Naive thymus-derived CD4-positive, alpha-beta T cell (primary cell): ENCODE results near the gene PRKN. TPM values are rescaled to one million over a fixed set of nuclear protein-coding genes. Genes with fewer than 3 reads are reported as not detected.

Experiments
- ATAC-seq: fragments of 150-1000 bp; cut with Tn5 transposase; 2 replicates; pipeline ENCODE4 v1.10.0; 2021; ENCODE audit warnings: mild to moderate bottlenecking, moderate library complexity
- CTCF ChIA-PET: fragments of 350-600 bp; sonication (Branson Sonifier 250); formaldehyde crosslinking; loops from one replicate; lab custom pipeline; 2021; ENCODE audit warnings: antibody characterized with exemption; lab: Charles Lee
- POLR2A ChIA-PET: fragments of 350-600 bp; sonication (Branson Sonifier 250); formaldehyde crosslinking; loops from one replicate; lab custom pipeline; 2021; ENCODE audit warnings: antibody characterized with exemption, inconsistent platforms; lab: Charles Lee
- DNase-seq, 9 donors: peaks; one replicate each; pipeline versions ENCODE4 v3.0.0 to v3.0.0-alpha.2; 2020 to 2022; ENCODE audit warnings: mixed read lengths in 1 of 9
- H3K27ac ChIP-seq: one replicate; pipeline ENCODE4 v1.7.0; 2013; ENCODE audit warnings: mild to moderate bottlenecking, low read depth, low read length, moderate library complexity
- H3K27me3 ChIP-seq, 2 donors: one replicate each; pipeline ENCODE4 v1.7.0; 2013; ENCODE audit warnings: low read length in 2 of 2, mild to moderate bottlenecking in 2 of 2, moderate library complexity in 2 of 2; ENCODE audit not compliant: control insufficient read depth in 2 of 2, insufficient read depth in 2 of 2
- H3K36me3 ChIP-seq, 3 experiments: 1 replicate in 2 of 3; 2 replicates in 1 of 3; pipeline ENCODE4 v1.7.0; 2013; ENCODE audit warnings: low read length in 3 of 3, mild to moderate bottlenecking in 3 of 3, moderate library complexity in 1 of 3; ENCODE audit not compliant: insufficient read depth in 3 of 3, control insufficient read depth in 2 of 3
- H3K4me1 ChIP-seq, 2 donors: one replicate each; pipeline ENCODE4 v1.7.0; 2013; ENCODE audit warnings: low read length in 2 of 2, mild to moderate bottlenecking in 2 of 2, moderate library complexity in 1 of 2; ENCODE audit not compliant: control insufficient read depth in 2 of 2, insufficient read depth in 2 of 2
- H3K4me3 ChIP-seq: 2 replicates; pipeline ENCODE4 v1.7.0; 2013; ENCODE audit warnings: mild to moderate bottlenecking, low read length
- H3K9me3 ChIP-seq, 3 experiments: 1 replicate in 2 of 3; 2 replicates in 1 of 3; pipeline ENCODE4 v1.7.0; 2013; ENCODE audit warnings: low read length in 3 of 3; ENCODE audit not compliant: control insufficient read depth in 2 of 3
- H3K27ac Mint-ChIP-seq, 9 donors: one replicate each; pipeline ENCODE4 v1.8.0; 2020 to 2022; ENCODE audit warnings: mixed read lengths in 9 of 9, mild to moderate bottlenecking in 8 of 9, moderate library complexity in 5 of 9, inconsistent platforms in 2 of 9
- H3K27me3 Mint-ChIP-seq, 5 donors: one replicate each; pipeline ENCODE4 v1.8.0; 2021 to 2022; ENCODE audit warnings: mixed read lengths in 5 of 5, mild to moderate bottlenecking in 1 of 5
- H3K36me3 Mint-ChIP-seq, 5 donors: one replicate each; pipeline ENCODE4 v1.8.0; 2020 to 2022; ENCODE audit warnings: mixed read lengths in 5 of 5, mild to moderate bottlenecking in 3 of 5, inconsistent platforms in 1 of 5
- H3K4me1 Mint-ChIP-seq, 7 donors: one replicate each; pipeline ENCODE4 v1.8.0; 2020 to 2022; ENCODE audit warnings: mixed read lengths in 7 of 7, mild to moderate bottlenecking in 3 of 7, inconsistent platforms in 1 of 7
- H3K4me3 Mint-ChIP-seq, 10 donors: one replicate each; pipeline ENCODE4 v1.8.0; 2020 to 2022; ENCODE audit warnings: mild to moderate bottlenecking in 10 of 10, mixed read lengths in 10 of 10, moderate library complexity in 6 of 10, inconsistent platforms in 2 of 10
- H3K9me3 Mint-ChIP-seq, 11 donors: one replicate each; pipeline ENCODE4 v1.8.0; 2020 to 2022; ENCODE audit warnings: mixed read lengths in 11 of 11, mild to moderate bottlenecking in 4 of 11, inconsistent platforms in 1 of 11, moderate library complexity in 1 of 11
- intact Hi-C, 2 donors: fragments of 100-400 bp; cut with micrococcal nuclease; formaldehyde crosslinking; loops; one replicate each; pipeline ENCODE4 v1.15.1; 2023
- polyA plus RNA-seq, 2 donors: library from polyadenylated mRNA; unstranded; fragments of 300-500 nt; fragmentation: Illumina TruSeq; gene quantifications; one replicate each; pipeline ENCODE4 v1.2.3, GENCODE V29; 2021
- total RNA-seq, 6 experiments: library from RNA in 5 of 6; stranded (reverse) in 5 of 6; gene quantifications; 1 replicate in 5 of 6; 2 replicates in 1 of 6; pipeline ENCODE4 v1.2.3 and lab custom pipeline; 2021 to 2026

Gene PRKN
- total and polyA plus RNA-seq, 7 experiments from 2014 or later, result 0.44 to 10.3 (median 8.1) TPM

DNA sequence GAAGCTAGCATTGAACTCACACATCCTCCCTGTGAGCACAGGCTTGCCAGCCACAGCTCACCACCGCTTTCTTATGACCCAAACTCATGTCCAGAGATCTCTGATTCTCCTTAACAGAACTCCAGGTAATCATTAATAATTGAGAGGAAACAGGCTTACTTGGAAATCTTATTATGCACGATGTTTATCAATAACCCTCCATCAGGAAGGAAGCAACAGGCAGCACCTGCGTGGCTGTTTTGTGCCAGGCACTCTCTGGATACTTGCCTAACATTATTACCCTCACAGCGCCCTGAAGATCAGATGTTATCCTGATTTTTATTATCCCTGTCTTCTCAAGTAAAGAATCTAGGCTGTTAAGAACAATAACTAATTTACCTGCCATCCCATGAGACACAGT is 306.6 kb downstream of the PRKN start:
- no peak for ATAC-seq
- Histone ChIP-seq H3K4me3 (no peak overlapping the region), H3K9me3 (no peaks in the 10 kb centered on the region), H3K36me3 (no peaks in the 10 kb centered on the region), H3K27me3 (no peaks in the 10 kb centered on the region), H3K4me1 (no peaks in the 10 kb centered on the region), H3K27ac (no peak overlapping the region)
- CTCF ChIA-PET, result no interaction called here
- H3K9me3 Mint-ChIP-seq, result peaks cover 0 to 6% (median 0%) of the 10 kb centered on the region in 11 donors
- H3K4me1 Mint-ChIP-seq, result peaks cover 0 to 5% (median 0%) of the 10 kb centered on the region in 7 donors
- H3K27ac Mint-ChIP-seq, result no peak overlapping the region
- H3K36me3 Mint-ChIP-seq, result peaks cover 0 to 43% (median 20%) of the 10 kb centered on the region in 5 donors
- POLR2A ChIA-PET, result no interaction called here
- no peak for DNase-seq
- H3K27me3 Mint-ChIP-seq, result no peaks in the 10 kb centered on the region
- intact Hi-C loops, result no loop called here
- H3K4me3 Mint-ChIP-seq, result no peak overlapping the region

DNA sequence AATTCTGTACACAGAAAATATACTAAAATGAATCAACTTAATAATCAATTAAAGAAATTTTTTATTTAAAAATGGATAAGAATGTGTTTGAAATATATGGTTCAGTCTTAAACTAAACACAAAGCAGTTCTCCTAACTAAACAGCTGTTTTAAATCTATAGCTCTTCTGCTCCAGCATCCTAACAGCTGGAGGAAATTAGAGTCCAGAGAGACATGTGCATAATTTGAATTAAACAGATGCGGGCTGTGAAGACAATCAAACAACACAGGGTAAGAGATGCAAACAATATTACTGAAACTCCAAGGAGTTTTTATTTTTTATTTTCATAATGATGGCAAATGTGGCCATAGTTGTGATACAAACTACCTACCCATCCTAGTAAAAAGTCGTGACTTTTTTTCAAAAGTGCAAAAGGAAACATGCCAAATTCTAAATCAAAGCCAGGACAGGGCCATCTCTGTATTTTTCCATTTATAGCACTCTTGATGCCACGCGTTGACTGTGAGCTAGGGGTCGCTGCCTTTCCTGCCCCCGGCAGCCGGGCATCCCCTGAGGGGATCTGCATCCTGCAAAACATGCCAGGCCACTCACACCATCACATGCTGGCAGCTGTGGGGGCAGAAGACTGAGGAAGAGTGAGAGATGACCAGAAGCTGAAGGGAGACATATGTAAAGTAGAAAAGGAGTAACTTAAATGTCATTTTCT is 310.6 kb downstream of the PRKN start:
- Mint-ChIP-seq H3K4me1 (peaks cover 0 to 5% (median 0%) of the 10 kb centered on the region in 7 donors), H3K36me3 (peaks cover 0 to 25% (median 5%) of the 10 kb centered on the region in 5 donors), H3K9me3 (peaks cover 0 to 6% (median 2%) of the 10 kb centered on the region in 11 donors), H3K4me3 (no peak overlapping the region), H3K27ac (no peak overlapping the region), H3K27me3 (no peaks in the 10 kb centered on the region)
- ChIA-PET CTCF (no interaction called here), POLR2A (no interaction called here)
- DNase-seq, result no peak
- Histone ChIP-seq H3K9me3 (no peaks in the 10 kb centered on the region), H3K27ac (no peak overlapping the region), H3K36me3 (no peaks in the 10 kb centered on the region), H3K4me1 (no peaks in the 10 kb centered on the region), H3K27me3 (no peaks in the 10 kb centered on the region), H3K4me3 (no peak overlapping the region)
- intact Hi-C loops, result no loop called here
- ATAC-seq, result no peak

DNA sequence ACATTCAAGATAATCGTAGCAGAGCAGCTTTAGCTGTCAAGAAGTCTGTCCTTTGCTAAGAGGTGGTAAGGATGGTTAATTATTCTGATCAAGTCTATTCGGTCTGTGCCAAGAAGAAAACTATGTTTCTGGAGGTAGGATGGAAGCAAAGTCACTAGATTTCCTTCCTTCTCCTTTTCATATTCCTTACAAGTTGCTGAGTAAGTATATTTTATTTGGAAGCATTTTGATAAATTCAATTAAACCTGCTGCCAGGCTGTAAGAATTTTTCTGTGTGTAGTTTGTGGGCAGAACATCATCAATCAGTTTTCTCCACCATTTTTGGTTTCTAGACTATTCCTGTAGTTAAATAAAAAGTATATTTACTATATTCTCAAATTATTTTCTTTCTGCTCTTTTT is 311.3 kb downstream of the PRKN start:
- H3K27ac Mint-ChIP-seq, result no peak overlapping the region
- Histone ChIP-seq H3K27ac (no peak overlapping the region), H3K9me3 (no peaks in the 10 kb centered on the region), H3K36me3 (no peaks in the 10 kb centered on the region), H3K4me1 (no peaks in the 10 kb centered on the region), H3K27me3 (no peaks in the 10 kb centered on the region), H3K4me3 (no peak overlapping the region)
- DNase-seq (no peak), ATAC-seq (no peak)
- H3K4me1 Mint-ChIP-seq, result peaks cover 0 to 5% (median 0%) of the 10 kb centered on the region in 7 donors
- ChIA-PET POLR2A (no interaction called here), CTCF (no interaction called here)
- H3K36me3 Mint-ChIP-seq, result peaks cover 0 to 22% (median 5%) of the 10 kb centered on the region in 5 donors
- intact Hi-C loops, result no loop called here
- peaks cover 0 to 6% (median under 1%) of the 10 kb centered on the region in 11 donors for H3K9me3 Mint-ChIP-seq
- no peaks in the 10 kb centered on the region for H3K27me3 Mint-ChIP-seq
- no peak overlapping the region for H3K4me3 Mint-ChIP-seq

DNA sequence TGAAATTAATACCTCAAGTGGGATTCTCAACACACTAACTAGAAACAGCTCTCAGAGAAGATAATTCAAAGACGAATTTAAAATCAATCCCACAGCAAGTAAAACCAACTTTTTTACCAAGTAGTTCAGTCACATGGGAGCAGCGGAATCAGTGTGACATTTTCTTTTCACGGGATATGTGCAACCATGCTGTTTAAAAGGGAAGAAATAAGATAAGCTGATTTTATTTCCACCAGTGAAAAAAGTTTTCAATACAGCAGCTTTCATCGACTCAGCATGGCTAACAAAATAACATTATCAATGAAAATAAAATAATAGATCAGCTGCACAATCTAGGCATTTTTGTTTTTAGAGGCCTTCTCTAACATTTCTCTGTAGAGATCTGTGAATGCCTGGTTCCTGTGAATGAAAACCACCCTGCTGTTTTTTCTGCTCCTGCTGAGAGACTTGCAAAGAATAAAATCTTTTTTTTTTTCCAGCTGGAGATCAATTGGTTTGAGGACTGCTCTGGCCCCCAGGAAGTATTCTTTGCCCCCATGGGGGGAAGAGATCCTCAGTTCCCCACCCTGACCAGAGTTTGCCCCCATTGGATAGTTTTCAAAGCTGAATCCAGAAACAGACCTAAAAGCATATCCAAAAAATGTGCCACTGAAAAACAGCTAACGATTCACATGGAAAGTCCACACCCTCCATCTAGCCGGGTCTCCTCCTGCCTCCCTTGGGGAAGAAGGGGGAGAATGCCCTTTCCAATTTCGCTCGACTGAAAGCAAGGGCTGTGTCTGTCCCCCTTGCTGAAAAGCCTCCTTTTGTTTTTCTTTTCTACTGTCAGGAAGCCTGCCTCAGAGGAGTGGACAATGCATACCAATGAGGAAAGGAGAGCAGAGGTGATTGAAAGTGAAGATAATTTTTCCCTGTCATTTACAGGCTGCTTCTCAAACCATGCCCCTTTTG is 317.6 kb downstream of the PRKN start:
- H3K36me3 Mint-ChIP-seq, result peaks cover 0 to 15% (median 2%) of the 10 kb centered on the region in 5 donors
- DNase-seq, result no peak
- Histone ChIP-seq H3K36me3 (no peaks in the 10 kb centered on the region), H3K9me3 (no peaks in the 10 kb centered on the region), H3K4me1 (no peaks in the 10 kb centered on the region), H3K27me3 (no peaks in the 10 kb centered on the region), H3K4me3 (no peak overlapping the region), H3K27ac (no peak overlapping the region)
- H3K27ac Mint-ChIP-seq, result no peak overlapping the region
- POLR2A ChIA-PET, result no interaction called here
- no peaks in the 10 kb centered on the region for H3K4me1 Mint-ChIP-seq
- peaks cover 0 to 9% (median 1%) of the 10 kb centered on the region in 11 donors for H3K9me3 Mint-ChIP-seq
- CTCF ChIA-PET, result no interaction called here
- no peak overlapping the region for H3K4me3 Mint-ChIP-seq
- ATAC-seq, result no peak
- H3K27me3 Mint-ChIP-seq, result no peaks in the 10 kb centered on the region
- intact Hi-C loops, result no loop called here

DNA sequence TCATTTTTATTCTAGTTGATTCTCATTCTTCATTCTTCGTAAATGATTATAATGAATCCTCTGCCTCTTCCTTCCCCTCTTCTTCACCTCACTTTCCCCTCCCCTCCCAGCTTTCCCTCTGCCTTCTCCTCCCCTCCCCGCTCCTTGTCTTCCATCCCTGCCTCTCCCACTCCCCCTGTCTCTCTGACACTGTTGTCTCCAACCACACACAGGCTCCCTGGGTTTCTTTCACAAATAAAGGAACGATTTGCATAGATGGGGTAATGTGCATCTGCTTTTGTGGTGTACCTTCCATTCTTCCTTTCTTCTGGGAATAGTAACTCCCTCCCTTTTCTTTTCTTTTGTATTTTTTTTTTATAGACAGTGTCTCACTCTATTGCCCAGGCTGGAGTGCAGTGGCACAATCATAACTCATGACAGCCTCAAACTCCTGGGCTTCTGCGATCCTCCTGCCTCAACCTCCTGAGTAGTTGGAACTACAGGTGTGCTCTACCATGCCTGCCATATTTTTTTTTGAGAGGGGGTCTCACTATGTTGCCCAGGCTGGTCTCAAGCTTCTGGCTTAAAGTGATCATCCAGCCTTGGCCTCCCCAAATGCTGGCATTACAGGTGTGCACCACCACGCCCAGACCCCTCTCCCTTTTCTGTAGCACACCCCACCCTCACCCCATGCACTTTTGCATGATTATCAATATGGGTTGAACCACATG is 318.6 kb downstream of the PRKN start:
- Histone ChIP-seq H3K27ac (no peak overlapping the region), H3K4me3 (no peak overlapping the region), H3K4me1 (no peaks in the 10 kb centered on the region), H3K9me3 (no peaks in the 10 kb centered on the region), H3K27me3 (no peaks in the 10 kb centered on the region), H3K36me3 (no peaks in the 10 kb centered on the region)
- ATAC-seq, result no peak
- intact Hi-C loops, result no loop called here
- ChIA-PET CTCF (no interaction called here), POLR2A (no interaction called here)
- no peak overlapping the region for H3K27ac Mint-ChIP-seq
- DNase-seq, result no peak
- no peaks in the 10 kb centered on the region for H3K27me3 Mint-ChIP-seq
- H3K9me3 Mint-ChIP-seq, result peaks cover 0 to 9% (median 0%) of the 10 kb centered on the region in 11 donors
- peaks cover 0 to 15% (median 5%) of the 10 kb centered on the region in 5 donors for H3K36me3 Mint-ChIP-seq
- no peaks in the 10 kb centered on the region for H3K4me1 Mint-ChIP-seq
- H3K4me3 Mint-ChIP-seq, result no peak overlapping the region

DNA sequence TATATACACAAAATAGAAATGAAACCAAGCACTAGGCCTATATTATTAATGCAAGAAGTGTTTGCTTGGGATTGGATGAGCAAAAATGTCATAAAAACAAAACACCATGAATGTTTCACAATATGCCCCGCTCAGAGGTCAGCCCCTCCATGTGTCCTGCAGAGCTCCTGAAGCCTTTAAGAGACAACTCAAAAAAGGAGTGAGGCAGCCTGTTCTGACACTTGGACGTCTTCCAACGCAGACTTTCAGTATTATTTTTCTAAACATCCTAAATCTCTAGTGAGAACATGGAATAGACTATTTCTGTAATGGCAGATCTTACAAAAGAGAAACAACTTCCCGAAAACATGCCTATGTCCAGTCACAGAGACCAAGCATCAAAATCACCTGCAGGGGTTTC is 322.6 kb downstream of the PRKN start:
- no peak overlapping the region for H3K27ac Mint-ChIP-seq
- ATAC-seq (no peak), DNase-seq (no peak)
- peaks cover 0 to 7% (median 3%) of the 10 kb centered on the region in 11 donors for H3K9me3 Mint-ChIP-seq
- intact Hi-C loops, result no loop called here
- CTCF ChIA-PET, result no interaction called here
- no peak overlapping the region for H3K27ac ChIP-seq
- H3K36me3 ChIP-seq, result no peaks in the 10 kb centered on the region
- H3K4me3 ChIP-seq, result no peak overlapping the region
- peaks cover 0 to 1% (median 0%) of the 10 kb centered on the region in 7 donors for H3K4me1 Mint-ChIP-seq
- H3K27me3 Mint-ChIP-seq, result no peaks in the 10 kb centered on the region
- H3K4me3 Mint-ChIP-seq, result no peak overlapping the region
- H3K4me1 ChIP-seq, result no peaks in the 10 kb centered on the region
- no peaks in the 10 kb centered on the region for H3K27me3 ChIP-seq
- peaks cover 0 to 16% (median 9%) of the 10 kb centered on the region in 5 donors for H3K36me3 Mint-ChIP-seq
- POLR2A ChIA-PET, result interaction anchor here (0.6 kb wide), 1 partner anchor 362 kb away, joined by 5 read pairs; no protein-coding TSS in a partner anchor
- H3K9me3 ChIP-seq, result no peaks in the 10 kb centered on the region
